GM12878 (cell line): ENCODE measurements around the gene AHCYL2.

Source experiments
- CBFB ChIP-seq: IDR thresholded peaks from 2 replicates; pipeline ENCODE4 v1.6.1; 2016; ENCODE audit warnings: antibody characterized with exemption, low read depth
- CEBPB ChIP-seq, 2 experiments: fragments of 150-350 bp in 1 of 2; IDR thresholded peaks; 2 replicates each; pipeline ENCODE4 v1.6.1; 2012 to 2014; ENCODE audit warnings: low read depth in 2 of 2, low read length in 2 of 2, borderline replicate concordance in 1 of 2, inconsistent platforms in 1 of 2
- CHD2 ChIP-seq: IDR thresholded peaks from 2 replicates; pipeline ENCODE4 v1.6.1; 2011; ENCODE audit warnings: low read depth, low read length, improper control_type of control experiment, borderline replicate concordance
- DPF2 ChIP-seq: fragments of 450-650 bp; IDR thresholded peaks from 2 replicates; pipeline ENCODE4 v1.6.1; 2017; ENCODE audit warnings: mild to moderate bottlenecking
- EP300 ChIP-seq, 2 experiments: fragments of 150-350 bp in 1 of 2; IDR thresholded peaks; 2 replicates each; pipeline ENCODE4 v1.6.1; 2011 to 2012; ENCODE audit warnings: low read depth in 2 of 2, low read length in 2 of 2, borderline replicate concordance in 1 of 2, improper control_type of control experiment in 1 of 2, inconsistent platforms in 1 of 2; ENCODE audit not compliant: control insufficient read depth in 1 of 2
- HDAC6 ChIP-seq: fragments of 200-600 bp; sonication (generic); IDR thresholded peaks from one replicate; pipeline ENCODE4 v1.8.0; 2017; ENCODE audit warnings: antibody characterized with exemption; ENCODE audit not compliant: unreplicated experiment
- NFYB ChIP-seq: IDR thresholded peaks from 2 replicates; pipeline ENCODE4 v1.6.1; 2011; ENCODE audit warnings: low read depth, mild to moderate bottlenecking, low read length, improper control_type of control experiment, moderate library complexity; ENCODE audit not compliant: insufficient read depth
- PAX5 ChIP-seq: IDR thresholded peaks from 2 replicates; pipeline ENCODE4 v1.6.1; 2011; ENCODE audit warnings: low read depth, low read length, borderline replicate concordance
- TAF1 ChIP-seq: IDR thresholded peaks from 2 replicates; pipeline ENCODE4 v1.6.1; 2011; ENCODE audit warnings: mild to moderate bottlenecking, low read depth, low read length, borderline replicate concordance
- ZNF384 ChIP-seq: IDR thresholded peaks from 2 replicates; pipeline ENCODE4 v1.6.1; 2012; ENCODE audit warnings: low read depth, mild to moderate bottlenecking, low read length, improper control_type of control experiment, borderline replicate concordance
- TF ChIP-seq, protein P1 (sequence below), 3 experiments: IDR thresholded peaks in 2 of 3; conservative IDR thresholded peaks in 1 of 3; 2 replicates each; pipeline ENCODE4 v1.5.1; 2011; ENCODE audit warnings: low read depth in 3 of 3, low read length in 3 of 3, mild to moderate bottlenecking in 3 of 3, control low read depth in 2 of 3, moderate library complexity in 2 of 3, inconsistent platforms in 1 of 3, mixed read lengths in 1 of 3; ENCODE audit not compliant: control insufficient read depth in 2 of 3, insufficient read depth in 1 of 3; ENCODE audit errors: extremely low read depth in 1 of 3
- TF ChIP-seq, protein P2 (sequence below): IDR thresholded peaks from 2 replicates; pipeline ENCODE4 v1.6.1; 2011; ENCODE audit warnings: low read depth, mild to moderate bottlenecking, low read length, moderate library complexity, borderline replicate concordance; ENCODE audit errors: extremely low read depth

DNA sequence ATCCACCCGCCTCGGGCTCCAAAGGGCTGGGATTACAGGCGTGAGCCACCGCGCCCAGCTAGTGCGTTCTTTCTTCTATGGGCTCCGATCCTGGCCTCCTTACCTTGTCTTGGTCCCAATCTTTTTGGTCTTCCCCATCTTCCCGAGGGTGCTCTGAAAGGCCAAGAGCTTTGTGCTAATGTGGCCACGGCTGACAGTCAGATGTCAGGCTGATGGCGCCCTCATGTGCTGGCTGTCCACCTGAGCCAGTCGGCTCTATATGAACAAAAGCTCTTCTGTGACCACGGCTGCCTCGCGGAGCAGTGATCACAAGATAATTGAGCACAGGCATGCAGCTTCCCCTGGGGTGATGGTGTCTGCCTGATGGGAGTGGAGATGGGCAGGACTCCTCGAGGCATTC lies 11.0 kb upstream of the AHCYL2 start:
- TF ChIP-seq EP300 (IDR thresholded peaks at IDR 0.05; ENCODE audit: borderline replicate concordance in 1 of 2, control insufficient read depth in 1 of 2, low read depth in 2 of 2, low read length in 2 of 2) (no peak), ZNF384 (no peak), NFYB (no peak), PAX5 (no peak), HDAC6 (no peak), CEBPB (IDR thresholded peaks at IDR 0.05; ENCODE audit: borderline replicate concordance in 1 of 2, low read depth in 2 of 2, low read length in 2 of 2) (no peak), DPF2 (no peak), CHD2 (no peak), TAF1 (no peak), CBFB (no peak)
- TF ChIP-seq, protein P1, sequence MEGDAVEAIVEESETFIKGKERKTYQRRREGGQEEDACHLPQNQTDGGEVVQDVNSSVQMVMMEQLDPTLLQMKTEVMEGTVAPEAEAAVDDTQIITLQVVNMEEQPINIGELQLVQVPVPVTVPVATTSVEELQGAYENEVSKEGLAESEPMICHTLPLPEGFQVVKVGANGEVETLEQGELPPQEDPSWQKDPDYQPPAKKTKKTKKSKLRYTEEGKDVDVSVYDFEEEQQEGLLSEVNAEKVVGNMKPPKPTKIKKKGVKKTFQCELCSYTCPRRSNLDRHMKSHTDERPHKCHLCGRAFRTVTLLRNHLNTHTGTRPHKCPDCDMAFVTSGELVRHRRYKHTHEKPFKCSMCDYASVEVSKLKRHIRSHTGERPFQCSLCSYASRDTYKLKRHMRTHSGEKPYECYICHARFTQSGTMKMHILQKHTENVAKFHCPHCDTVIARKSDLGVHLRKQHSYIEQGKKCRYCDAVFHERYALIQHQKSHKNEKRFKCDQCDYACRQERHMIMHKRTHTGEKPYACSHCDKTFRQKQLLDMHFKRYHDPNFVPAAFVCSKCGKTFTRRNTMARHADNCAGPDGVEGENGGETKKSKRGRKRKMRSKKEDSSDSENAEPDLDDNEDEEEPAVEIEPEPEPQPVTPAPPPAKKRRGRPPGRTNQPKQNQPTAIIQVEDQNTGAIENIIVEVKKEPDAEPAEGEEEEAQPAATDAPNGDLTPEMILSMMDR (IDR thresholded peaks at IDR 0.05 in 2 of 3, conservative IDR thresholded peaks at IDR 0.05 in 1 of 3; ENCODE audit: control insufficient read depth in 2 of 3, extremely low read depth in 1 of 3, insufficient read depth in 1 of 3, low read depth in 3 of 3, low read length in 3 of 3) = peak; percentile 30 to 62 (median 51); a peak in 4 of 6 replicates
- TF ChIP-seq, protein P2, sequence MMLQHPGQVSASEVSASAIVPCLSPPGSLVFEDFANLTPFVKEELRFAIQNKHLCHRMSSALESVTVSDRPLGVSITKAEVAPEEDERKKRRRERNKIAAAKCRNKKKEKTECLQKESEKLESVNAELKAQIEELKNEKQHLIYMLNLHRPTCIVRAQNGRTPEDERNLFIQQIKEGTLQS = no peak
